Caco-2 (cell line): ENCODE data around the gene DNPH1. TPM values are rescaled to one million over a fixed set of nuclear protein-coding genes. Genes with fewer than 3 reads are reported as not detected.

Experiments used
- BruUV-seq: library from RNA; stranded (reverse); fragments of 400-500 nt; replicated peaks from 2 replicates; lab custom pipeline; 2021; lab: Mats Ljungman, UMichigan
- CTCF ChIA-PET: fragments of 300-600 bp; sonication (Branson Sonifier 250); formaldehyde crosslinking; loops from one replicate; lab custom pipeline; 2022; ENCODE audit warnings: antibody characterized with exemption; lab: Charles Lee
- POLR2A ChIA-PET: fragments of 300-600 bp; sonication (Branson Sonifier 250); formaldehyde crosslinking; loops from one replicate; lab custom pipeline; 2022; ENCODE audit warnings: antibody characterized with exemption; lab: Charles Lee
- DNase-seq, 2 experiments: peaks; one replicate each; pipeline versions ENCODE4 v3.0.0 to v3.0.0-alpha.2; 2020 to 2022
- H3K27me3 ChIP-seq: replicated peaks from 2 replicates; pipeline ENCODE4 v1.6.0; 2011; ENCODE audit warnings: low read length; ENCODE audit not compliant: control insufficient read depth, insufficient read depth
- H3K36me3 ChIP-seq: 2 replicates; pipeline ENCODE4 v1.5.1; 2011; ENCODE audit warnings: low read length; ENCODE audit not compliant: control insufficient read depth, insufficient read depth
- H3K4me1 ChIP-seq: fragments of 250-450 bp; sonication (Bioruptor Pico); 2 replicates; pipeline ENCODE4 v1.5.1; 2020; ENCODE audit warnings: mild to moderate bottlenecking
- H3K4me3 ChIP-seq: 2 replicates; pipeline ENCODE4 v1.5.1; 2011; ENCODE audit warnings: low read depth, mild to moderate bottlenecking, control low read depth, low read length
- H3K9me3 ChIP-seq: fragments of 250-450 bp; sonication (Bioruptor Pico); 2 replicates; pipeline ENCODE4 v1.5.1; 2020; ENCODE audit warnings: mild to moderate bottlenecking, moderate library complexity
- H3K27ac Mint-ChIP-seq: one replicate; pipeline ENCODE4 v1.8.0; 2022; ENCODE audit warnings: mixed read lengths; ENCODE audit not compliant: unreplicated experiment
- H3K27me3 Mint-ChIP-seq: one replicate; pipeline ENCODE4 v1.8.0; 2022; ENCODE audit warnings: mixed read lengths; ENCODE audit not compliant: insufficient read depth, unreplicated experiment
- H3K36me3 Mint-ChIP-seq: one replicate; pipeline ENCODE4 v1.8.0; 2022; ENCODE audit warnings: mild to moderate bottlenecking, mixed read lengths; ENCODE audit not compliant: insufficient read depth, unreplicated experiment
- H3K4me1 Mint-ChIP-seq: one replicate; pipeline ENCODE4 v1.8.0; 2022; ENCODE audit warnings: low read depth, mixed read lengths; ENCODE audit not compliant: unreplicated experiment
- H3K4me3 Mint-ChIP-seq: one replicate; pipeline ENCODE4 v1.8.0; 2022; ENCODE audit warnings: mild to moderate bottlenecking, moderate library complexity, mixed read lengths; ENCODE audit not compliant: unreplicated experiment
- H3K9me3 Mint-ChIP-seq: one replicate; pipeline ENCODE4 v1.8.0; 2022; ENCODE audit warnings: mixed read lengths; ENCODE audit not compliant: unreplicated experiment
- CTCF ChIP-seq, 2 experiments: fragments of 200-600 bp in 1 of 2; IDR thresholded peaks; 1 replicate in 1 of 2; 2 replicates in 1 of 2; pipeline versions ENCODE4 v1.5.1 to v1.8.0; 2011 to 2022; ENCODE audit warnings: antibody characterized with exemption in 1 of 2, control low read depth in 1 of 2, inconsistent platforms in 1 of 2, low read depth in 1 of 2, low read length in 1 of 2, mild to moderate bottlenecking in 1 of 2, moderate library complexity in 1 of 2; ENCODE audit not compliant: insufficient read depth in 1 of 2, severe bottlenecking in 1 of 2, unreplicated experiment in 1 of 2
- intact Hi-C: fragments of 100-400 bp; cut with micrococcal nuclease; formaldehyde crosslinking; loops from one replicate; pipeline ENCODE4 v1.10.0; 2022; ENCODE audit not compliant: unreplicated experiment
- total RNA-seq: library from RNA; stranded (reverse); gene quantifications from 2 replicates; pipeline ENCODE4 v1.2.3, GENCODE V29; 2022

Gene DNPH1
- total RNA-seq, 1 experiment from 2014 or later: 62.6 TPM

- Mint-ChIP-seq H3K4me3 (no peak overlapping the region), H3K9me3 (no peaks in the 10 kb centered on the region), H3K36me3 (no peaks in the 10 kb centered on the region), H3K27ac (no peak overlapping the region), H3K4me1 (peaks cover 5% of the 10 kb centered on the region), H3K27me3 (peaks cover 5% of the 10 kb centered on the region)
- H3K4me3 ChIP-seq: no peak overlapping the region
- no peak for DNase-seq
- no peaks in the 10 kb centered on the region for H3K9me3 ChIP-seq
- no peaks in the 10 kb centered on the region for H3K36me3 ChIP-seq
- no TSS peak for BruUV-seq
- intact Hi-C loops: no loop called here
- H3K27me3 ChIP-seq: no peaks in the 10 kb centered on the region
- TF ChIP-seq CTCF (IDR thresholded peaks at IDR 0.05; ENCODE audit: insufficient read depth in 1 of 2, low read depth in 1 of 2, low read length in 1 of 2, severe bottlenecking in 1 of 2, unreplicated experiment in 1 of 2): no peak
- peaks cover 11% of the 10 kb centered on the region for H3K4me1 ChIP-seq
- POLR2A ChIA-PET: no interaction called here
- CTCF ChIA-PET: interaction anchor here (0.7 kb wide), 1 partner anchor 1547 kb away, joined by 3 read pairs; no protein-coding TSS in a partner anchor
Observed at GRCh38 chr6:43231053-43231452, 1.8 kb upstream of the DNPH1 start.

GRCh38 chr6:43229803-43230620 is 731 bp upstream of the DNPH1 start:
- ChIA-PET POLR2A (interaction anchor here (1.0 to 1.2 kb wide), 2 partner anchors 8 to 48 kb away, joined by 3 to 4 read pairs; partner anchors contain the start of gene CUL9), CTCF (interaction anchor here (0.6 to 2.2 kb wide), 10 partner anchors 13 to 1546 kb away, joined by 3 to 19 read pairs (median 6); partner anchors contain the start of genes TTBK1 and ZNF318)
- TF ChIP-seq CTCF (IDR thresholded peaks at IDR 0.05; ENCODE audit: insufficient read depth in 1 of 2, low read depth in 1 of 2, low read length in 1 of 2, severe bottlenecking in 1 of 2, unreplicated experiment in 1 of 2): no peak
- Mint-ChIP-seq H3K9me3 (no peaks in the 10 kb centered on the region), H3K27me3 (peaks cover 5% of the 10 kb centered on the region), H3K36me3 (peaks cover 9% of the 10 kb centered on the region), H3K4me3 (peak overlapping the region; percentile 74), H3K27ac (peak overlapping the region; percentile 75), H3K4me1 (peaks cover 5% of the 10 kb centered on the region)
- DNase-seq: no peak
- no TSS peak for BruUV-seq
- H3K36me3 ChIP-seq: no peaks in the 10 kb centered on the region
- peaks cover 11% of the 10 kb centered on the region for H3K4me1 ChIP-seq
- no peaks in the 10 kb centered on the region for H3K9me3 ChIP-seq
- no peaks in the 10 kb centered on the region for H3K27me3 ChIP-seq
- peak overlapping the region; percentile 28; the same call in 1 of the 2 replicates for H3K4me3 ChIP-seq
- intact Hi-C loops: loop anchor here (2.0 to 5.0 kb wide), 2 partner anchors 33 to 58 kb away; partner anchors contain the start of gene SRF

DNA sequence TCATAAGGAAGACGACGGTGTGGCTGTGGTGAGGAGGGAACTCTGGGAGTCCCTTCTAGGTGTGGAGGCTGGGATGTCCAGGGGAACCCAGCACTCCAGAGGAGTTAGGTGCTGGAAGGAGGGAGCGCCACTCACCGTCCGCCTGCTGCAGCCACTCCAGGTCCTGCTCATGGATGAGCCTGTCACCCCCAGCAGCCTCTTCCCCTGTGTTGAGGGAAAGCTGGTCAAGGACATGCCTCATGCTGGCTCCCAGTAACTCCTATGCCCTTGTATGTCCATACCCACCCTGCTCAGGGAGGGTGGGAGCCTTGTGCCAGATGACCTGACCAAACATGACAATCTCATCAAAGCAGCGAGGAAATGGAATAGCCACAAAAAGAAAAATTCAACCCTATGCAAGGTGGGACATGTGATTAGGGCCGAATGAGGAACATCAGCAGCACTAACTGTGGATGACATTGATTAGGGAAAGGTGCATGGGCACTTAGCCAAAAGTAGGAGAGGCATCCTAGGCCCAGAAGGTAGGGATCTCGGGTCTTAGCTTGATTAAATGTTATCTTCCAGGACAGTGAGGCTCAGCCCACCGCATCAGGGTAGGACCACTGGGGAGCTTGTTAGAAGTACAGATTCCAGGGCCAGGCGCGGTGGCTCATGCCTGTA is 3.0 kb downstream of the DNPH1 start:
- no peak overlapping the region for H3K4me3 ChIP-seq
- Mint-ChIP-seq H3K27ac (no peak overlapping the region), H3K36me3 (peaks cover 9% of the 10 kb centered on the region), H3K4me3 (no peak overlapping the region), H3K4me1 (peaks cover 5% of the 10 kb centered on the region), H3K27me3 (peaks cover under 1% of the 10 kb centered on the region), H3K9me3 (no peaks in the 10 kb centered on the region)
- BruUV-seq: no TSS peak
- H3K36me3 ChIP-seq: no peaks in the 10 kb centered on the region
- no peaks in the 10 kb centered on the region for H3K9me3 ChIP-seq
- ChIA-PET POLR2A (no interaction called here), CTCF (no interaction called here)
- H3K27me3 ChIP-seq: no peaks in the 10 kb centered on the region
- intact Hi-C loops: loop anchor here (5.0 kb wide), 1 partner anchor 54 kb away; the partner anchor contains the start of gene SRF
- H3K4me1 ChIP-seq: peaks cover 11% of the 10 kb centered on the region
- DNase-seq: no peak
- TF ChIP-seq CTCF (IDR thresholded peaks at IDR 0.05; ENCODE audit: insufficient read depth in 1 of 2, low read depth in 1 of 2, low read length in 1 of 2, severe bottlenecking in 1 of 2, unreplicated experiment in 1 of 2): no peak
